Hematopoietic multipotent progenitor cell (in vitro differentiated cells): Measurements from ENCODE around the gene COMT. TPM values are rescaled to one million over a fixed set of nuclear protein-coding genes. Genes with fewer than 3 reads are reported as not detected.

Experiments used
- DNase-seq, 3 donors: peaks; one replicate each; pipeline ENCODE4 v3.0.0-alpha.2; 2011 to 2015; ENCODE audit warnings: low read depth in 2 of 3, low spot score in 2 of 3
- total RNA-seq: library from RNA; depleted of rRNA; stranded (reverse); fragments of >200 nt; gene quantifications from one replicate; pipeline ENCODE4 v1.2.3, GENCODE V29; 2012

Gene COMT
- total RNA-seq, 1 donor: 416 TPM

DNA sequence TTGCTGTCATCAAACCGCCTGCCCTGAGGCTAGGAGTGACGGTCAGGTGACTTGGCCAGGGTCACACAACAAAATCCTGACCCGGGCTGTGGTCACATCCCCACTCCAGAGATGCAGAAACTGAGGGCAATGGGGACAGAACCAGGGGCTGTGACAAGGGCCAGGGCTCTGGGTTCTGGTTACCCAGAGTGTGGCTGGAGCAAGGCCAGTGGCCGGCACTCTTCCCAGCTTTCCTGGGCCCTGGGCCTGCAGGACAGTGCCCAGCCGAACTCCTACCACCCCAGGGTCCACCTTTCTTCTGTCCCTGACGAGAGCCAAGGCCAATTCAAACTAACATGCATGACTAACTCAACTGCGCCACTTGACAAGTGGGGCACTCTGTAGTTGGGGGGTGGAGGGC, 39.2 kb downstream of the COMT start:
- DNase-seq: no peak

DNA sequence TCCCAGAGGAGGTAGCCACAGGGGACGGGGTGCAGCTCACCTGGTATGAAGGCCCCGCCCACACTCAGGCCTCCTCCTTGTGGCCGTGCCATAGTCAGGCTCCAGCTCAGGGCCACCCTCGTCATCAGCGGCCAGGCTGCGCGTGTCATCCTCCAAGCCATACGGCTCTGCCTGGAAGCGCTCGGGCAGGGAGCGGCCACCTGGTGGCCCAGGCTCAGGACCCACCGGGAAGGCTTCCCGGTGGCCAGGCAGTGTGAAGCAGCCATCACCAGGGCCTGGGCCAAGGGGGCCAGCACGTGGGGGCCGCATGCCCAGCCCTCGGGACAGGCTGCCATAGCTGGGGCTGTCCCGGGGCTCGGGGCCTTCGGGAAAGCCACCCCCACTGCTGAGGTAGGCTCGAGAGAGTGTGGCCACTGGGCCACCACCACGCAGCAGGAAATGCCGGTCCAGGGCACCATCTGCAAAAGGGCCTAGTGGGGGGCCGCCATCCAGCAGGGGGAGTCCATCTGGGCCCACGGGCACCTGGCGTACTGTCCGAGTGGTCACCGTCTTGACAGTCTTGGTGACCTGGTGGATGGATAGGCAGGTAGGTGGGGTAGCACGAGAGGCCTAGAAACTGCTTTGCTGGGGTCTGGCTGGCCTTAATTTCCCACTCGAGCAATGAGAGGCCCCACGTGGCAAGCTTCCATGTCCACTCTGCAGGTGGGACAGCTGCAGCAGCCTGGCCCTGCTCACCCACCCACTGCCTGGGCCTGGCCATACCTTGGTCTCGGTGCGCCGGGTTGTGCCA, 39.8 kb downstream of the COMT start:
- no peak for DNase-seq

DNA sequence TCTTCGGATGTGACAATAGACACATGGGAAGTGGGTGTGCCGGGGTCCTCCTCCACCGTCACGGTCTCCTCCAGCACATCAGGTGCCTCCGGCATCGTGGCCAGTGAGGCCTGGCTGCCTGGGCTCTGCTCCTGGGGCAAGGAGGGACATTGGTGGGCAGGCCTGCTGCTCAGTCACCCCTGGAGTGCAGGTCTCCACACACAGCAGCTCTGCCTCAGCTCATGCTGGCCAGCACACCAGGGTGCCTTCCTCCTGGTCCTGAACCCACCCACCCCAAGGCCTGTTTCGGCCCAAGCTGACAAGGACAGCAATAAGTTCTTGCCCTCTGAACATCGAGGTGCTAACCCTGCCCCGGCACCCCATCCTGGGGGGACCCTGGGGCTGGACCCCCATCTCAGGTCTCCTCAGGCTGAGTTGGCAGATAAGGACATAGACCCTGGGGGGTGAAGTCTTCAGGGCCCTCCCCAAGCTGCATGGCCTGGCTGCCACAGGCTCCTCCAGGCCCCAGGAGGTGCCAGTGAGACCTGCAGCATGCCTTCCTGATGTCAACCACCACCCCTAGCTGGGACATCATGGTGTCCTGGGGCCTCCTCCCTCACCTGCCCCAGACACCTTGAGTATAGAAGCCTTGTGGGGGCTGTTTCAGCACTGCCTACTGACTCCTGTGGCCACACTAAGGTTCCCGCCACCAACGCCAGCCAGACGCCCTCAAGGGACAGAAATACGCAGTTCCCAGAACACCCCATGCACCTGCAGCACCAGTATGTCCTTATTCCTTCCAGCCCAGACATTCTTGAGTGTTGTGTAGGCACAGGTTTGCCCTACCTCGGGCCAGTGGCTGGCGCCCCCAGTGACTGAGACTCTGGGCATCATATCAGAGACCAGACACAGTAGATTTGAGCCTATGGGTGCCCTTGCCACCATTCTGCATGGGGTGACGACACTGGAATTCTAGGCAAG, 40.7 kb downstream of the COMT start:
- no peak for DNase-seq

DNA sequence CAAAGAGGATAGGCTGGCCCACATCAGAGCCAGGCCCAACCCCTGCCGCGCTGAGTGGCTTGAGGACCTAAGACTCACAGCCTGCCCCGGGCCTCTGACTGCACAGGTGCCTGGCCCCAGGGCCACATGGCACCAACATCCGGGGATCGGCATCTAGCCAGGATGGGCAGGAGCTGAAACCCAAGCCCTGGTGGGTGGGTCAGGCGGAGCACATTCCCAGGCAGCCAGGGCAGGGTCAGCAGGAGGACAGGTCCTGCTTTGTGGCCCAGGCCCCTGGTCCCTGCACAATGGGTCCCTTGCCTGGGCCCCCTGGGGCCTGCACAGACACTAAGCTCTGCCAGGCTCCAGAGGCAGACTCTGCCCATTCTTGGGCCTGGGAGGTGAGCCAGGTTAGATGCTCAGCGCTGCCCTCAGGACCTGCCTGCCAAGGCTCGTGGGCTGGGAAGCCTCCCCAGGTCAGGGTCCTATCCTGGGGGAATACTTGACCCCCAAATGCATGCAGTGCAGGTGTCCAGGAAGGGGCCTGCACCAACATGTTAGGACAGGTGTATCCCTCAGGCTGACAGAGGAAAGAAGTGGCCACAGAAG, 41.5 kb downstream of the COMT start:
- DNase-seq: no peak

DNA sequence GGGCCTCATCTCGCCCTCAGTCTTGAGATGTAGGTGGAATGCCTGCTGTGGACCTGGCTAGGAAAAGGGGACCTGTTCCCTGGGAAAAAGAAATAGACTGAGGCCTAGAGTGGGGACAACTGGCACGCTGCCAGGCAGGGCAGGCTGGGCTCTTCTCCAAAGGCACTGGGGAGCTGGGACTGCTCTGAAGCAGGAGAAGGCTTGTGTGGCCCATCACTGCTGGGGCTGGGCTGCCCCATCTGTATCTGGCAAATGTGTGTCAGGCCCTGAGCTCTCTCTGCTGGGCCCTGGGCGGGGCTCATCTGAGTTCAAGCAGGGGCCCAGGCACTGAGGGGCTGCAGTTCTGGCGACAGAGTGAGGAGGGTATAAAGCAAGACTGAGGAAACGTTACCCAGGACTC, 42.2 kb downstream of the COMT start:
- DNase-seq: no peak

DNA sequence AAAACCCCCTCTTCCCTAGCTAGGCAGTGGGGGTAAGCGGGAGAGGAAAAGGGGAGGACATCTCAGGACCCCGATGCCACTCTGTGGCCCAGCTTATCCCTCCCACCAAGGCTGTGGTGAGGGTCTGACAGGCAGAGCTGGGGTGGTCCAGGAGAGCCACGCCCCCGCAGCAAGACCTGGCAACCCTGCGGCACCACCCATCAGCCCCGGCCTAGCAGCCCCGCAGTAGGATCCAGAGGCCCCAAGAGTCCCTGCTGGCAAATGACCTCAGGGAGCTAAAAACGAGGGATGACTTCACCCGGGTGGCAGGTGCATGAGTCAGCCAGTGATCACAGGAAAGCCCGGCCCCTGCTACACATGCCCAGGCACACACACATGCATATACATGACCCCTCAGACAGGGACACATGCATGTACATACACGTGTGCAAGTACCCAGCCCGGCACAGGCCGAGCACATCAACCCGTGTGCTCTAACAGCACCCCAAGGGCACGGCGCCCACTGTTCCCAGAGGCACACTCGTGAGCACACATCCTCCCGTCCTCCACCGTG, 42.7 kb downstream of the COMT start:
- DNase-seq: no peak

DNA sequence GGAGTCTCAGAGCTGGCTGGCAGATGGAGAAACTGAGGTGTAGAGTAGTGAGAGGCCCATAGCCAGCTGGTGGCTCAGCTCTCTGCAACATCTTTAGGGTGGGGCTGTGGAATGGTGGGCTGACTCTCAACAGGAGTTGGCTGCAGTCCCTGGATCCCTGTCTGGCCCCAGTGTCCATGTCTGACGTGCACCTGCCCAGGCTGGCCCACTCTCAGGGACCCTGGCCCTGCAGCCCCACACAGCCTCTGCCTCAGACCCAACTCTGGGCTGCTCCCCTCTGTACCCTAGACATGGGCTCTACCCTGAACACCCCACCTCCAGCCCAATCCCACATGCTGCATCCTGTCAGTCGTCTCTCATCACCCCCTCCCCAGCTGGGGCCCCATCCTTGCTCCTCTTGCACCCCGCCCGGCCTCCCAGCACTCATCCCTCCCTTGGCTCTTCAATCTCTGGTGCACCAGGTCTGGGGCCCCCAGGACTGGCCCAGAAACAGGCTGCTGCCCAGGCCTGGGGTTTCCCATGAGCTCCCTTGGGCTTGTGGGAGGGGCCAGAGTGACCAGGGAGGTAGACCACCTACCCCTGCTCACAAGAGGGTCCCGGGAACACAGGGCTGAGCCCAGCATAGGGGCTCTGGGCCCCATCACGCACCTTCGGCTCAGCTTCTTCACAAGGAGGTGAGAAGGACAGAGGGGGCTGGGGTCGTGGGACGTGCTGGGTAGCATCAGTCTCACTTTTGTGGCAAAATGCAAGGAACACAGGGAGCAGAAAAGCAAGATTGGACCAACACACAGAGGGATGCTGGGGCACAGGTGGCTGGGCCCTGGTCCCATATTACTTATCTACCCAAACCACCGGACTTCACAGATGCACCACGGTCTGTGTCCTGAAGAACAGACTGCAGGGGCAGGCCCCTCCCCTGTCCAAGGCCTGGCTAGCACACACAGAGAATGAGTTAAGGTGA, 43.6 kb downstream of the COMT start:
- DNase-seq: no peak

DNA sequence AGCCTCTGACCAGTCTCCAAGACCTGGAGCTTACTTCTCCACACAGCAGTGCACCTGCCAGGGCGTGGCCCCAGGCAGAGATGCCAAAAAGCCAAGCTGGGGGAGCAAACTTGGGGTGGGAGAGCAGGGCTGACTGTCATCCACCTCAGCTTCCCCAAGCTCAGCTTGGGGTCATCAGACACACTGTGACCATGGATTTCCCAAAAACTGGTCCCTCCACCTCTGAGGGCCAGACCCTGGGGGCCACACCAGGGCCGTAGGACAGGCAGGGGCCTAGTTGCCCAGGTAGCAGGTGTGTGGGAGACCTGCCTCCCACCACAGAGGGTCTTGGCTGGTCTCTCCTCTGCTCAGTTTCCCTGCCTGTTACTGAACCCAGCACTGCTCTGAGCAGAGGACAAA, 44.4 kb downstream of the COMT start:
- DNase-seq: no peak

DNA sequence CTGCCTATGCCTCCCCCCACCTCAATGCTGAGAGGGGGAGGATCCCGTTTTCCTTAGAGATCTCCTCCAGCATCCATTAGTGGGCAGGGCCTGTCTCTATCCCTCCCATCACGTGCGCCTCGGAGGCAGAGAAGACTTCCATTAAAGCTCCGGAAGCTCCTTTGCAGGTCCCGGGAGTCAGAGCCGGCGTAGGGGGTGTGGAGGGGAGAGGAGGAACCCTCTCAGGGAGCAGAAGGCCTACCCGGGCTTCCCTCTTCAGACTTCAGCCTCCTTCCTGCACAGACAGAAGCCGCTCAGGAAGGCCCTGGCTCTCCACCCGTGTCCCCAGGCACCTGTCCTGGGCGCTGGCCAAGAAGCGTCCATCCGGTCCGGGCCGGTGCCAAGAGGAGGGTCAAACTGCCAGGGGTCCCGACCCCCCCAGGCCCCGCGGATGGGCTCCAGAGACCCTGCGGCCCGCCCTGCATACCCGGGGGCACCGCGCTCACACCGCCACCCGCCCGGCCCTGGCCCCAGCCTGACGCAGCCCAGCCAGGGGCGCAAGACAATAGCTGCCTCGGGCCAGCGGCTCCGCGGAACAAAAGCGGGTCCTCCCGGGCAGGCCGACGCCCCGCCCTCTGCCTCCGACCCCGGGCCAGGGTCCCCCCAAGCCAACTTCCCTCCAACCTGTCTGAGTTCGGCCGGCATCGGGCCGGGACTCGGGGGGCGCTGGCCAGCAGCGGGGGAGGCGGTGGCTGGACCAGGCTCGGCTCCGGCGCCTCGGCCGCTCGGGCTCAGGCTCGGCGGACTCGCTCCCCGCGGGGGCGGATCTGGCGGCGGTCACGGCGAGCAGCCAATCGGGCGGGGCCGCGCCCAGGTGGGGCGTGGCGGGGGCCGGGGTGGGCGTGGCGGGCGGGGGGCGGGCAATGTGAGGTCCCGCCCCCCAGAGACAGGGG, 45.1 kb downstream of the COMT start:
- peak; percentile 32 to 63 (median 62) for DNase-seq

DNA sequence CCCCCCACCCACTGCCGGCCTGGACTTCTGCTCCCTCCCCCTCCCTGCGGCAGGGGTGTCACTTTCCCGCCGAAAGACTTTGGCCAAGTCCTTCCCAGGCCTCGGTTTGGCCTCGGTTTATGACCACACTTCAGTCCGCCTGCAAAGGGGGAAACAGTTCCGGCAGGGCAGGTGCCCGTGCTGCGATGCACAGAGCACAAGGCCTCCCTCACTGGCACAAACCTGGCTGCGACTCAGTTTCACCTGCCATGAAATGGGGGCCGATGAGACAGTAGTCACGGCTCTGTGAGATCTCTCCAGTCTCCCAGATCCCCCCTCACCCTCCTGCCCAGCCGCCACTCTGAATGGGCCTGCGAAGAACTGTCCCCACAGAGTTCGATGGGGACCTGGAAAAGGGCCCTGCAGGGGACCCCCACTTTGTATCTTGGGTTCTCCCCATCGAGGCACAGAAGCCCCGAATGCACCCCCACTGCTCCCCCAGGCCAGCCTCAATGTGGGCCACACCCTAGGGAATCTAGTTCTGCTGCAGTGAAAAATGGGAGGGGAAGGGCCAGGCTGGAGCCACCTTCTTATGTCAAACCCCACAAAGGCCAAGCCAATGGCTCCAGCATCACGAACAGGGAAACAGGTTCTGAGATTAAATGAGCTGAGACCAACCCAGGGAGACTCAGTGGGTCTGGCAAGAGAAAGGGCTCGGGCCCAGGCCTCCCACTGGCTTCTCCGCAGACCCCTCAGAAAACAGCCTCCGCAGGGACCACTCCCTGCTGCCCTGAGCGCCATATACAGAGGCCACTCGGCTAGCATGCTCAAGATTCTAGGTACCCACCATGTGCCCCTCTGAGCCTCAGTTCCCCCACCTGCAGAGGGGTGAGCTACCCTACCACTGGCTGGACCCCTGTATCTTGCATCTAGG, 46.1 kb downstream of the COMT start:
- DNase-seq: no peak

DNA sequence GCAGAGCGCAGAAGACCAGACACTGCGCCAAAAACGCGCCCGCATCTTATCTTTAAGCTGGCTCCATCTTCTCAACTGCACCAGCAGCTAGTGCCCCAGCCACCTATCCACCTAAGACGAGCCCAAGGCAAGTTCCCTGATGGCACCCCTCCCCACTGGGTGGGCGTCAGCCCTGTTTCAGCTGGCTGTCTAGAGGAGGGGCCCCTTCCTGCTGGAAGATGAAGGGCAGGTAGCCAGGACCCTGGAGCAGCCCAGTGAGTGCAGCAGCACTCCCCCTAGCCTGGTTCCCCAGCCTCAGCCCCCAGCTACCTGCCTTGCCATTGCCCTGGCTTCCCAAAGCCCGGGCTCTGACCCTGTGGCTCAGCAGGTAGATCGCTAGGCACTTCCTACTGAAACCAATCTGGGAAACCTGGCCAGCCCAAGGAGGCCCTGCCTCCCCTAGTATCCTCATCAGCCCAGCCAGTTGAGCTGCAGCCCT, 46.8 kb downstream of the COMT start:
- DNase-seq: no peak

DNA sequence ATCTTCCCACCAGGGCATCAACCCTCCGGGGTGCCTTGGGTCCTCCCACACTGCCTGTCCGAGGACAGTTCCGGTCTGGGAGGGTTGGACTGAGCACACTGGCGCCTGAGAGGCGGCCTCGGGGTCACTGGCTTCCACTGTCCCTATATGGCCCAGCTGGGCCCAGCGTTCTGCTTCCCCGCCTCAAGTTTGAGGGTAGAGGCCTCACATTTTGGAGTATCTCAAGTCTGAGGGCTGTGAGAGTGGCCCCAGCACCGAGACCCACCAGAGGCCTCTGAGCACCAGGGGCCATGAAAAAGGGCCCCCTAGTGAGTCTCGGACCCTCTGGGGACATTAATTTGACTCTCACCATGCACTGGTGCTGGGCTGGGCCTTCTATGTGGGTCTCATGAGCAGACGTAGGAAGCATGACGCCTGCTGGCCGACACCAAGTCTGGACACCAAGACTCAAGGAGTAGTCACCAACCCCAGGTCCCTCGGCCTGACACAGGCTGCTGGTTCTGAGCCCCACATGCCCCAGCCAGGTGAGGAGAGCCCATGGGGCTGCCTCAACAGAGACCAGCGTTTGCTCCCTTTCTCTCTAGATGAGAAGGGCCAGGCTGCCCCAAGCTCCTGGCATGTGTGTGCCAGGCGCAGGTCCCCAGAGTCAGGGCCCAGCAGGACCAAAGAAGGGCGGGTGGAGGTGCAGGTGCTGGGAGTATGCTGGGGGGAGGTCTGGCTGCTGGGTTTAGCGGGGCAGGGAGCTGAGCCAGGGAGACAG, 47.6 kb downstream of the COMT start:
- no peak for DNase-seq

DNA sequence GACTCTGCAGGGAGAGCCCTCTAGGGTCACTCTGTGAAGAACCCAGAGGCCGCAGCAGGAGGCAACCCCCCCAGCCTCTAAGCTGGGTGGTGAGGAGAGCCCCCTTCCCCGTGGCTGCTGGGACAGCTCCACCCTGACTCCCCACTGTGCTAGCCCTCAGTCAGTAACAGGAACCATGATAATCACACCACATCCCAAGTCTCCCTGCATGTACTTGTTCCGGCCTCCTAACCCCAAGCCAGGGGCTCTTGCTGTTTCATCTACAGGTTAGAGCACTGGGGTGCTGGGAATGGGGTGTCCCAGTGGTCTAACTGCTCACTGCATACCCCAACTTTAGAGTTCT, 48.1 kb downstream of the COMT start:
- no peak for DNase-seq

DNA sequence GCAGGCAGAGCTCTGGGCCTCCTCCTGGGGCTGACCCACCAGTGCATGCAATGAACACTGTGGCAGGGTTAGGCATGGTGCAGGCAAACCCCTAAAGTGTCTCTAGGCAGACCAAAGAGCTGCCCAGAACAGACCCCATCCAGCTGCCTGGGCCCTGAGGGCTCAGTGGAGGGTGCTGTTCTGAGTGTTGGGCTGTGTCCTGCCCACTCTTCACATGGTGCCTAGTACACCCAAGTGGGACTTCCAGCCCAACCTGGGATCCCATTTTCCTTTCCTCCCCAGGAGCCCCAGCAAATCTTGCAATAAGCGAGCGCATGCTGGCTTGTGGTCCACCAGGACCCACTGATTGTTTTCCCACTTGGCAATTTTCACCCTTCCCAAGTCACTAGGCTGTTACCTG, 48.6 kb downstream of the COMT start:
- DNase-seq: no peak

DNA sequence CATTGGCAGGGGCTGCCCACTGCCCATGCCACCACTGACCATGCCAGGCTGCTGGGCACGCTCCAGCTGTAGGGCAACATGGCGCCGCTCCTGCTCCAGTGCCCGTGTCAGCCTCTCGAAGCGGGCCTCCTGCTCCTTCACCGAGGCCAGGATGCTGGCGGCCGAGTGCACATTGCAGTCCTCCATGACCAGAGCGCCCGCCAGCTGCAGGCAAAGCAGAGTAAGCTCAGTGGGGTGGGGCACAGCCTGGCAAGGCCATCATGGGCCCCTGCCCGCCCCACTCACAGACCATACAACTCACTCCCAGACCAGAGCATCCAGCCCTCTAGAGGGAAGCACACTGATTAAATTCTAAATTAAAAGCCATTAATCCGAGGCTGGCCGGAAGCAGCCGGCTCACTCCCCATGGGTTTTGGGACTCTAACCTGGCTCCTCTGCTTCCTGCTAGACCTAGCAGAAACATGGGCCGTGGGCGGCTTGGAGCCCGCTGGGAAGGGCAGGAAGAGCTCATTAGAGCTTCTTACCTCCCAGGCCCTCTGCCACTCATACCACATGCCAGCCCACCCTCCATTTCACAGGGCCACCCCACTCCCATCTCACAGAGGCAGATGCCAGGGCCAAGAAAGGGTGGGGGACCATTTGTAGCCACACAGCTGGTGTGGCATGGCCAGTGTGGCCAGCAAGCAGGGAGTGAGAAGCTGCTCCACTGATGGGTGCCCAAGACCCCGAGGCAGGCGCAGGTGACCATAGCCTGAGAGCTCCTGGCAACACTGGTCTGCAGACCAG, 49.2 kb downstream of the COMT start:
- no peak for DNase-seq

DNA sequence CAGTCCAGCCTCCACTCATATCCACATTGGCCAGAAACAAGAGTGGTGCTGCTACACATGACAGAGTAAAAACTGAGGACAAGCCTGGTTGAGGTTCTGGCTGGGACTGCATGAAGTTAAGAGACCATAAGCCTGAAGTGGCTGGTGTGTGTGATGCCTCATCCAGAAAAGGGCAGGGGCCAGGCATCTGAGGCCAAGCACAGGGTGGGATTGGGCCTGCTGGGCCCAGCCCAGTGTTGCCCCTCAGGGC, 49.7 kb downstream of the COMT start:
- DNase-seq: no peak
